AG04449 (cell line): Measurements from ENCODE around the gene MAD1L1.

ENCODE experiments used
- CTCF ChIA-PET: fragments of 350-600 bp; formaldehyde crosslinking; extraction: SDS; loops from one replicate; lab custom pipeline; 2021; ENCODE audit warnings: antibody characterized with exemption; lab: Yijun Ruan, JAX
- POLR2A ChIA-PET: fragments of 400-600, 350-600 bp; formaldehyde crosslinking; extraction: SDS; loops from one replicate; lab custom pipeline; 2020; ENCODE audit warnings: antibody characterized with exemption, inconsistent platforms; lab: Yijun Ruan, JAX
- DNase-seq: peaks from one replicate; pipeline ENCODE4 v3.0.0-alpha.2; 2010; ENCODE audit warnings: low read depth, low spot score
- H3K4me3 ChIP-seq: 2 replicates; pipeline ENCODE4 v1.5.1; 2011; ENCODE audit warnings: low read depth, mild to moderate bottlenecking, control low read depth, low read length
- TF ChIP-seq, protein P1 (sequence below): IDR thresholded peaks from one replicate; pipeline ENCODE4 v1.5.1; 2011; ENCODE audit warnings: mild to moderate bottlenecking, moderate library complexity, low read length, control low read depth, inconsistent platforms; ENCODE audit not compliant: insufficient read depth; ENCODE audit errors: missing control alignments

The MAD1L1 gene

DNA sequence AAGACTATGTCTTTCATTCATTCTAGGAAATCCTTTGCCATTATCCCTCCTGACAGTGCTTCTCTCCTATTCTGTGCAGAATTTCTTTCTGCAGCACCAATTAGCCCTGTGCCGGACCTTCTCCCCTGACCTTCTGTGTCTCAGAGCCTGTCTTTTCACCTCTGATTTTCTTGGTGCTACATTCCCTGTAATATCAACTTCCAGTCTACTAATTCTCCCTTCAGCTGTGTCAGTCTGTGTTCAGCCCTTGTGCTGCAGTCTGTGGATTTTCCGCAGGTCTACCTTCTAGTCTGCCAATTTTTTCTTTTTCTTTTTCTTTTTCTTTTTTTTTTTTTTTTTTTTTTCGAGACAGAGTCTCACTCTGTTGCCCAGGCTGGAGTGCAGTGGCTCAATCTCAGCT, 446.9 kb downstream of the MAD1L1 start:
- CTCF ChIA-PET, result interaction anchor here (0.6 kb wide), 1 partner anchor 14 kb away, joined by 3 read pairs; no protein-coding TSS in a partner anchor
- TF ChIP-seq, protein P1, sequence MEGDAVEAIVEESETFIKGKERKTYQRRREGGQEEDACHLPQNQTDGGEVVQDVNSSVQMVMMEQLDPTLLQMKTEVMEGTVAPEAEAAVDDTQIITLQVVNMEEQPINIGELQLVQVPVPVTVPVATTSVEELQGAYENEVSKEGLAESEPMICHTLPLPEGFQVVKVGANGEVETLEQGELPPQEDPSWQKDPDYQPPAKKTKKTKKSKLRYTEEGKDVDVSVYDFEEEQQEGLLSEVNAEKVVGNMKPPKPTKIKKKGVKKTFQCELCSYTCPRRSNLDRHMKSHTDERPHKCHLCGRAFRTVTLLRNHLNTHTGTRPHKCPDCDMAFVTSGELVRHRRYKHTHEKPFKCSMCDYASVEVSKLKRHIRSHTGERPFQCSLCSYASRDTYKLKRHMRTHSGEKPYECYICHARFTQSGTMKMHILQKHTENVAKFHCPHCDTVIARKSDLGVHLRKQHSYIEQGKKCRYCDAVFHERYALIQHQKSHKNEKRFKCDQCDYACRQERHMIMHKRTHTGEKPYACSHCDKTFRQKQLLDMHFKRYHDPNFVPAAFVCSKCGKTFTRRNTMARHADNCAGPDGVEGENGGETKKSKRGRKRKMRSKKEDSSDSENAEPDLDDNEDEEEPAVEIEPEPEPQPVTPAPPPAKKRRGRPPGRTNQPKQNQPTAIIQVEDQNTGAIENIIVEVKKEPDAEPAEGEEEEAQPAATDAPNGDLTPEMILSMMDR, result no peak
- POLR2A ChIA-PET, result no interaction called here

DNA sequence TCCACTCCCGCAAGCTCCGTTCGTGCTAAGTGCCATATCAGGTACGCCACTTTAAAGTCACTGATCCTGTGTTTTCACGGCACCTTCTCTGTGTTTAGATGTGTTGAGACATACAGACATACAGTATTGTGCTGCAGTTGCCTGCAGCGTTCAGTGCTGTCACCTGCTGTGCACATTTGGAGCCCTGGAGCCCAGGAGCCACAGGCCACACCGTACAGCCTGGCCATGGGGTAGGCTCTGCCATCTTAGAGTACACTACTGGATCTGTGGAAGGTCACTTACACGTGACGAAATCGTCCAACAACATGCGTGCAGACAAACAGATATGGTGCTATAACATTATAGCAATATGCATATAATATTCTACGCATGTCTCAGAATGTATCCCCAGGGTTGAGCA, 451.4 kb downstream of the MAD1L1 start:
- CTCF ChIA-PET, result no interaction called here
- no peak overlapping the region for H3K4me3 ChIP-seq
- DNase-seq, result no peak
- POLR2A ChIA-PET, result interaction anchor here (0.8 kb wide), 1 partner anchor 238 kb away, joined by 4 read pairs; no protein-coding TSS in a partner anchor
- TF ChIP-seq, protein P1, result no peak

More for the DNA sequence above, 446.9 kb downstream of the MAD1L1 start:
- DNase-seq, result no peak
- no peak overlapping the region for H3K4me3 ChIP-seq

DNA sequence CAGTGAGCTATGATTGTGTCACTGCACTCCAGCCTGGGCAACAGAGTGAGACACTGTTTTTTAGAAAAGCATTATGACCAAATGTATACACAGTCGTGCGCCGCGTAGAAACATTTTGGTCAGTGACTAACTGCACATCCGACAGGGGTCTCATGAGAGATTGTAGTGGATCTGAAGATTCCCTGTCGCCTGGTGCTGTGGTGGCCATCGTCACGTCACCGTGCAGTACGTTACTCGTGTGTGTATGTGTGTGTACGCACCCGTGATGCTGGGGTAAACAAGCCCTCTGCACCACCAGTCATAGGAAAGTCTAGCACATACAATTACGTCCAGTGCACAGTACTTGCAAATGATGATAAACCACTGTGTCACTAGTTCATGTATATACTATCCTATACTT, 453.3 kb downstream of the MAD1L1 start:
- TF ChIP-seq, protein P1, result no peak
- no peak for DNase-seq
- H3K4me3 ChIP-seq, result no peak overlapping the region
- ChIA-PET POLR2A (no interaction called here), CTCF (no interaction called here)

DNA sequence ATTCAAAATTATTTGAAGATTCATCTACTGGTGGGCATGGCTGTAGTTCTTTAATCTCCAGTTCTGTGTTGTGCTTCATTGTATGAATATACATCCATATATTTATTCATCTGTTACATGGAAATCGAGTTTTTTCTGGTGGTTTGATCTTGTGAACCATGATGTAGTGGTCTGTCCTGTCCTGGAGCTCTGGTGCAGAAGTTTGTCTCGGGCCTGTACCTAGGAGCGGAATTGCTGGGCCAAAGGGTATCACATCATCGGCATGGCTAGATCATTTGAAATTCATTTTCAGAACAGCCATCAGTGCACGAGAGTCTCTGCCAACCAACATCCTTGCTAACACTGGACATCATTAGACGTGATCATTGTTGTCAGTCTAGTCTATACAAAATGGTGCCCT, 455.6 kb downstream of the MAD1L1 start:
- no peak for DNase-seq
- ChIA-PET POLR2A (no interaction called here), CTCF (no interaction called here)
- no peak overlapping the region for H3K4me3 ChIP-seq
- TF ChIP-seq, protein P1, result no peak

DNA sequence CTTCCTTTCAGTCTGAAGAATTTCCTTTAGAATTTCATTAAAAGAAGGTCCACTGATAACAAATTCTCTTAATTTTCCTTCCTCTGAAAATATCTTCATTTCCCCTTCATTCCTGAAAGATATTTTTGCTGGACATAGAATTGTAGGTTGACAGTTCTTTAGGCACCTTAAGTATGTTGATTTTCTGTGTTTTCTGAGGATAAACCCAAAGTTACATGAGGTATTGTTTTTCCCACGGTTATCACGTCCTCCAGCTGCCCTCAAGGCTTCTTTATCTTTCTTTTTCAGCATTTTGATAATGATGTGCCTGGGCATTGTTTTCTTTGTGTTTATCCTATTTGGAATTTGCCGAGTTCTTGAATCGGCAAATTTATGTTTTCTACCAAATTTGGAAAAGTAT, 457.4 kb downstream of the MAD1L1 start:
- H3K4me3 ChIP-seq, result no peak overlapping the region
- no peak for DNase-seq
- ChIA-PET CTCF (no interaction called here), POLR2A (no interaction called here)
- TF ChIP-seq, protein P1, result no peak

DNA sequence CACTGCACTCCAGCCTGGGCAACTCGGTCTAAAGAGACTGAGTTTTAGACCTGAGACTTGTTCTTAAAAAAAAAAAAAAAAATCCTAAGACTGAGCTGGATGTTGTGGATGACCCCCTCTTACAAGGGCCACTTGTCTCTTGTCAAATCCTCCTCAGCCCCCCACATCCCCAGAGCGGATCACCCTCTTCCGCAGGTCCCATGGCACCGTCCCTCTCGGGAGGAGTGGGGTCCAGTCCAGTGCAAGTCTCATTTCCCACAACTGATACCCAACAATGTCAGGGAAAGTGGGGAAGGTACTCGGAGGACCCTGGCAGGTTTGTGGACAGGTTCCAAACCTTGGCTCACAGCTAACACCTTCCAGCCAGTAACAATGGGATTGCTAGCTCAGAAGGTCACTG, 462.4 kb downstream of the MAD1L1 start:
- POLR2A ChIA-PET, result no interaction called here
- no peak for DNase-seq
- CTCF ChIA-PET, result no interaction called here
- TF ChIP-seq, protein P1, result no peak
- no peak overlapping the region for H3K4me3 ChIP-seq
